DMS53 treated with DMSO at 0.1 percent for 48 hours (cell line): Measurements from ENCODE around the gene MYOF.
"Not testable (repeated sequence)": the region's sequence is repeated elsewhere in the genome, so short reads cannot be mapped to it uniquely, and the experiment has no call there.

Source experiments
- DNase-seq: peaks from one replicate; lab custom pipeline; 2025; ENCODE audit not compliant: unreplicated experiment; lab: John Stamatoyannopoulos, UW

Gene MYOF

DNA sequence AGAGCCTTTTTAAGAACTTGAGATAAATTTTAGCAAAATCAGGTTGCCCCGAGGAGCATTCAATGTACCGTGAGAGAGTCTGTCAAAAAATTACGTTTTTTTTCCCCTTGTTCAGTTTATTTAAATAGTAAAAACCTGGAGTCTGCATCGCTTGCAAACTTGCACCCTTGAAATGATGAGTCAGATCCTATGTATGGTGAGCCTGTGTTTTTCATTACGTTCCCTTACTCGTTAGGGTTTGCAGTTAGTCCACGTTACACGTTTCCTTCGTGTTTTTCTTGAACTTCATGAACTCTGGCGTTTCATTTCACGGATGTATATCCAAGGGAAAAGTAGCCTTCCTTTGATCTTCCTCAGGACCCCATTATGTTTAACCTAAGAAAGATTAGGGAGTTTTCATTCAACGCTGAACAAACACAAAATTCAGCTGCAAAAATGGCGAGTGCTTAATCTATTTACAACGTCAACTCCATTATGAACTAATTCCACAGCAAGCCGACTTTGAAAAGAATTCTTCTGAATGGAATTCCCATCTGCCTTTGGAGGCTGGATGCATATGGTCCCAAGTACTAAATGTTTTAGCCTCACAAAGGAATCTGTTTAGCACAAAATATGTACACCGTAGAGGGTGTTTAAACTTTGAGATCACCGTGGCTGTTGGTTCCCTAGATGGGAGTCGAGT lies 182.4 kb downstream of the MYOF start:
- DNase-seq, result no peak

DNA sequence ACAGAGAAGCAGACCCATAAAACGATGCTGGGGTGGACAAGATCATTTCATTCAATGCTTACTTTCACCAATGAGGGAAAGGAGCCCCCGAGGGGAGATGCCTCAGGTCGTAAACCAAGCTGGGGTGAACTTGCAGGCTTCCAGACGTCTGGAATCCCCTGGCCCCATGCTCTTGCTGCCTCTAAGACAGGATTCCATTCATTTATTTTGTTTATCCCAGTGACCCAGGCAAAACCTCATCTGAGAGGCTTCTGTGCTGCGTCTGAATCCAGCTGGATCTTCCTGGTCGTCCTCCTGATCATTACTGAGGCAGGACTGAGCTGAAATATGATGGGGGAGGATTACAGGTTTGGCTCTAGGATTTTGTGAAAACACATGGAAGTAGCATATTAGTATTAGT lies 182.9 kb downstream of the MYOF start:
- DNase-seq, result no peak

DNA sequence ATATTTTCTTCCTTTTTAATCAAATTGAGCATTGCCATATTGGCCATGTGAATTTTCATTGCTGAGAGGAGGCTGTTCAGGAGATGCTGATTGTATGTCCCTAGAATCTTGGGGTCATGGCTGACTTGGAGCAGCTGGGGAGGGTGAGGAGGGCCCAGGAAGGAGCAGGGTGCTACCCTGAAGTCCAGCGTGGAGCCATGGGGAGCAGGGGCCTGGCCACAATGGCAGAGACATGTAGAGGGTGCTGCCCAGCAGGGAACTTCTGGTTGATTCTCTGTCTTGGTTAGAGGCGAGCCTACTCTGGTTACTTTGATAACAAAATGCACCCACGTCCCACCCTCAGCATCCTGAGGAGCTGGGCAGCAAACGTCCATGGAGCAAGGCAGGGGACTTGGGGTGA lies 186.0 kb downstream of the MYOF start:
- DNase-seq, result no peak

DNA sequence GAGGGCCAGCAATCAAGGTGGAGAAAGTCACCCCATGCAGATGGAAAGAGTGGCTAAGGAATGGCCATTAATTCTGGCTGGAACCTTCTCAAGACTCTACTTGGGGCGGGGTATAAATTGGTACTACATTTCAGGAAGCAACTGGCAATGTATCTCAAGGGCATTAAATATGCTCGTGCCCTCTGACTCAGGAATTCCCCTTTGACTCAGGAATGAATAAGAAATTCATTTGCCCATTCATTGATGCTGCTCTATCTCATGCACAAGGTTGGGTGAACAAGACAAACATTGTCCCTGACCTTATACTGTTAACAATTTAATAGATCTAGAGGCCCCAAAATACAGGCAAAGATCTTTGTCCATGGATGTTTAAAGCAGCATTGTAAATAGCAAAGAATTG lies 188.1 kb downstream of the MYOF start:
- no peak for DNase-seq

DNA sequence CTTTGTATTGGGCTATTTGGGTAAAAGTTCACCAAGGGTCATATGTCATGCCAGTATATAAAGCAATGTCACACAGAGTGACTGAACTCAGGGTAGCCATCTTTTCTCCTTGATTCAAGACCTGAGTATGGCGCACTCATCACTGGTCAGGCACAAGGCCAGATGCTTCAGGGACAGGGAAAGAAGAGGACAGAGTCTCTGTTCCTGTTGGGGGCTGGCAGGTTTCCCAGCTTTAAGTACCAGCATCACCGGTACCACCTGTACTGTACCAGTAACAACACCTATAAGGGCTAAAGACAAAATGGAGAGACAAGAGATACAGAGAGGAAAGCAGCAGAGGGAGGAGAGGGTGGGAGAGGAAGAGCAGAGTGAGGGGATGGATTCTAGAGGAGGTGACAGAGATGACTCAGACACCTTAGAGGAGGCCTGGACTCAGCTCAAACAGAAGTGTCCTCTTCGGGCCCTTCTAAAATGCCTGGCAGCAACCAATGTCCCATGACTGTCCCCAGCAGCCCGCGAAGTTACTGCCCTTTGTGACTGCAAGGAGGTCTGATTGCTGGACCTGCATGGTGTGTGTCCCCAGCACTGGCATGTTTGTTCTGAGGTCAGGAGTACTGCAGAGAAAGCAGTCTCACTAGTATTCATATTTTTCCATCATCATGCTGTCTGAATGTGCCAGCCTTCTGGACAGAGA lies 191.3 kb downstream of the MYOF start:
- DNase-seq, result no peak

DNA sequence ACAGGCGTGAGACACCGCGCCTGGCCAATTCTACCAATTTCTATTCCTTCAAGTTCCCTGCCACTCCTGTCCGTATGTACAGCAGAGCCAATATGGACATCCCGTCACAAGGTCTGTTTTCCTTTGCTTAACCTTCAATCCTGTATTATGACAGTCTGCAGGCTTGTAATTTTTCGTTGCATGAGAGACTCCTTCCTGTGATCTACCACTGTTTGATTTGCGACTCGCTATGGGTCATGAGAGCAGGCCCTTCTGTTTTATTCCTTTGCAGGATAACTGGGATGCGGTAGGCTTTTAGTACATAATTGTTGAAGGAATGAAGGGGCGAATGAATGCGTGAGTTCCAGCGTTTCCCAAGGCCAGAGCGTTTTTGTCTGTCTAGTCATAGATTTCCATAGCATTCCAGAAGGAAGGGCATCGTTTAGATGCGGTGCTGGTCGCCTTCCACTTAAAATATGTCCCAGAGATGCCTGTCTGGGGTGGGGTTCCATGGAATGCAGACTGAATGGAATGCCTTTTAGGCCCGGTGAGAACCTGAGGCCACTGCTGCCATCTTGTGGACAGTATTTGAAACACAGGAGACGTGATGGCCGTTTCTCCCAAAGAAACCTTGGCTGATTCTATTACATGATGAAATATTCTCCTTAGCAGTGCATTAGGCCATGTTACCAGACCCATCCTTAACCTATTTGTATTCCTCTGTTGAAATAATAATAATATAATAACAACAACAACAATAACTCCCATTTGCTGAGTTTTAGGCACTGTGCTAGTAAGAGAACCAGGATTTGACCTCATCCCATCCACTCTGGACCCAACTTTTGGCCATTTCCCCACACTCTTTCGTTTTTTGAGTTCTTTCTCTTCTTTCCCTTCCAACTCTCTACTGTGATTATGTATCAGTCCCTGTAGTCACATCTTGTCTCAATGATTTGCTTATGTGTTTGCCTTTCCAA lies 193.2 kb downstream of the MYOF start:
- DNase-seq, result peak; percentile 38

DNA sequence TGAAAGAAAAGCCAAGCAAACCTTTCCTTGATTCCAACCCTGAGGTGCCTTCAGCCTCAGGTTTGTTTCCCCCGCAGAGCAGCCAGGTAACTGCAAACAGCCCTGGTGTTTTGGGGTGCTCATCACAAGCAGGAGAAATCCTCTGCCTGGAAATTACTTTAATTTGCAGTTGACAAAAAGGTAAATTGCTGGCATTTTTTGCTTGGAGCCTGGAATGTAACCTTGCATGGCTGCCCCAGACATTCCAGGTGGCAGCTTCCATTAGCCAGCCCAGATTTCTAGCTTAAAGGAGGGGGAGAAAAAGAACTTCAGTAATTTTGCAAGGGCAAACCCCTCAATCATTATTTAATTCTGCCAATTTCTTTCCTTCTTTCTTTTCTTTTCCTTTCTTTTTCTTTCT lies 194.4 kb downstream of the MYOF start:
- no peak for DNase-seq

DNA sequence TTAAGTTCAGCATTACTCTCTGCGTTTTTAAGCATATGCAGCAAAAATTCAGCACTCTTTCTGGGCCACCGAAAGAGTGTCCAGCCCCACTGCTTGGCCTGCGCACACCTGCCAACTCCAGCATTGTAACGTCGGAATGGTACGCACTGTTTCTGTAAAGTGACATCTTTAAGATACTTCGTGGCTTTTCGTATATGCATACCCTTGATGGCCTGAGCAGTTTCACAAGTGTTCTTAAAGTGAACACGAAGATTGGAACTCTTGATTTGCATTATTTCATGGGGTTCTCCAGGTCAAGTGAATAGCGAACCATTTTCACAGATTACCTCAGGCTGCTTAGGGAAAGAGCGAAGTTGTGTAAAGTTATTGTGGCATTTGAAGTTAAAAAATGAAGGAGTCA lies 197.9 kb downstream of the MYOF start:
- not testable (repeated sequence) for DNase-seq

DNA sequence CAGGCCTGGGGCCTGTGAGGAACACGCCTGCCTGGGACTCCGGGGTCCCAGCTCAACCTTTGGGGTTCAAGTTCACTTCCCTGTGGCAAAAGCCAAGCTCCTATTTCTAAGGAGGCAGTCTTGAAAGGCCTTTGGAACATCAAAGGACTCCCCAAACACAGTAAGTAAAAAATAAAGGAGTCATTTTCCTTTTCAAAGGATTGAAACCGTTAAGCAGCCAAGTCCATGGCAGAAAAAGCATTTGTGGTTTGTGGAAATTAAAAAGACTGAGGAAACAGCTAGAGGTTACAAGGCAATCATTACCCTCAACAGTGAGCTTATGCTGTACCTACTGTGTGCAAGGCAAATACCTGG lies 200.8 kb downstream of the MYOF start:
- no peak for DNase-seq

DNA sequence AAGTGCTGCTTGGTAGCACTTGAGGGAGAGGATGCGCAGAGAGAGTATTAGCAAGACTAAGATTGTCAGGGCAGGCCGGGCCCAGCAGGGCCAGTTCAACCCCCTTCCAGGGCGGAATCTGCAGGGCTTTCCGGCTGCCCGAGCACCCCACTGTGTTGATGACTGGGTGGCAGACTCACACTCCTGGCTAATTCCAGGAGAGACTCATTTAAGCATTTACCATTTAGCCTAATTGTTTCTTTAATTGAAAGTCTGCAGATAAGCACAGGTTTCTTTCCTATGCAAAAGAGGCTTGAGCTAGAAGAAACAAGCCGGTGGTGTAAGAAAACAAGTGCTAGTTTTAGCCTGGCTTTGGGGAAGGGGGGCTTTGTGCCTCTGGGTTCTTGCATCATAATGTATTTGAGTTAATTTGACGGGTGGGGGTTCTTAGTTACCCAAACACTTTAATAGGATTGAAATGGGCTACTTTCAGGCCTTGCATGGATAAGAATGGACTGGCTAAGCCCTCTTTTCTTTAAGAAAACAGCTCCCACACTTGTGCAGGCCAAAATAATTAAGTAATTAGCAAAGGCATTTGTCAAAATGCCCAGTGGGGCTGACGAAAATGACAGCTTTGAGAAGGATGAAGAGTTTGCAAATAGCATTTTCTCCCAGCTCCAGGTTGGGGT lies 201.3 kb downstream of the MYOF start:
- no peak for DNase-seq

DNA sequence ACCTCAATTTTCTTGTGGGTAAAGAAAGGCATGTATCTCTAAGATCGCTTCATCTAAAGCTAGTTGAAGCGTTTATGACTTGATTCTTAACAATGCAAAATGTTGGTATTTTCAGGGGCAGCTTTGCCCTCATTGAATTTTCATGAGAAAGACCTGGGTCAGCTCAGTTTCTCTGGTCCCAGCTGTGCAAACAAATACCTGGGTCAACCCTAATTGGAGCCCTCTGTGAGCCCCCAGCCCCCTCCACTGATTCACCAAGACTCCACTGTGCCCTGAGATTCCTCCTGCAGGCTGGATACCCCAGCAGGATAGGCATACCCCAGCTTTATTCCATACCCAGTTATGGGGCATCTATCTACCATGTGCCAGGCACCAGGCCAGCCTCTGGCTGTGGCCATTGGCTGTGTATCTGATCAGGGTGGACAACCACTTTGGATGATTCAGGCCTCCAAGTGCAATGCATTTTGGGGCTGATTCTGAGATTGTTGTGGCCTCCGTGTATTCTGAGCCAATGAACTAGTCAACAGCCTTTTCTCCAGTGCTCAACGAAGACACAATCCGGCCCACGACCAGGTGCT lies 201.9 kb downstream of the MYOF start:
- no peak for DNase-seq

DNA sequence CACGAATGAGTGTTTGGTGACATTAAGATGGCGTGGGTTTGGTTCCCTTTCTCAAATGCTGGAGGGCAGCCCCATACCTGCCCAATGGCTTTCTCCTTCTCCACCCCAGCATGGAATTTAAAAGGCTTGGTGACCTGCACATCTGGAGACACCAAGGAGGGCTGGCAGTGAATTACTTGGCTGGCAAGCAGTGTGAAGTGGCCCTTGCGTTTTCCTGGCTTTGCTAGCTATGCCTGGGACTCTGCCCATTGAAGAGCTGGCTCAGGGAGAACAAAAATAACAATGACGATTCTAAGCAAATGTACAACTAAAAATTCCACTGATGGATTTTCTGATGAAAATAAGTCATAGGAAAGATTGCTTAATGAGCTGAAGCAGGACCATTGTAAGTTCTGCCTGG lies 204.8 kb downstream of the MYOF start:
- DNase-seq, result no peak

DNA sequence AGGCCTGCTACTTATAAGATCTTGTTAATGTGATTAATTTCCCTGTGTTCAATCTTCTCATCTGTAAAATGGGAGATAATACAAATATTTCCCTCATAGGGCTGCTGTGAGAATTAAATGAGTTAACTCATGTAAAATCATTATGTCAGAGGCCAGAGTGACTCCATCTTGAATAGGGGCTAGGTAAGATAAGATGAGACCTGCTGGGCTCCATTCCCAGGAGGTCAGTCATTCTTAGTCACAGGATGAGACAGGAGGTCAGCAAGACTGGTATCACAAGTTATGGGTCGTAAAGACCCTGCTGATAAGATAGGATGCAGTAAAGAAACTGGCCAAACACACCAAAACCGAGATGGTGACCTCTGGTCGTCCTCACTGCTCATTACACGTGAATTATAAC lies 207.7 kb downstream of the MYOF start:
- no peak for DNase-seq

DNA sequence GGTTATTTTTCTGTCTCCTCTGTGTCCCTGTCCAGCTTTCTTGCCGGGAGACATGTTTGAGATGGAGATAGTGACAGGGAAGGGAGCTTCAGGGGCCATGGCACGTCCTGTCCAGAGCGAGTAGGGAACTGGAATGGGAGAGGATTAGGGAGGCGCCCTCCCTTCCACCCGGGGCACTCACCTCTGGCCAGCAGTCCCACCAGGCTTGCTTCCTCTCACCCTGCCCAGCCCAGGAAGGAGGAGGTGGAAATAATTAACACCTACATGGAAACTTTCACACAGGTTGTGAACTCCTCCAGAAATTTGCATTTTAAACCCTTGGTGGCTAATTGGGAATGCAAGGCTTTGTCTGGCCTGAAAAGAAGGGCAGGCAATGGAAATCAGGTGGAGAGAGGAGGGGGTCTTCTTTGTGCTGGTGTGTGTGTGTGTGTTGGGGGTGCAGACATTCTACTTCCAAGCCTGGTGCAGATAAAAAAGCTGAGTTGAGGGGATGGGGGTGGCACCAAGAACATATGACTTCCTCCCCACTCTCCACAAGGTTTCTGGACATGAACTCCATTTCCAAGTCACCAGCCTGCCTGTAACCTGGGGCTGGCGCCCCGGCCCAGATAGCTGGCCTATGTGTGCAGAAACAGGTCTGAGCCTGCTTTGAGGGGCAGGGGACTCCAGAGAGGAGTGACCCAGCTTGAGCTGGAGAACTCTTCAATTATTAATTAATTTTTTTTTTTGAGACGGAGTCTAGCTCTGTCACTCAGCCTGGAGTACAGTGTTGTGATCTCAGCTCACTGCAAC lies 209.1 kb downstream of the MYOF start:
- DNase-seq, result no peak

DNA sequence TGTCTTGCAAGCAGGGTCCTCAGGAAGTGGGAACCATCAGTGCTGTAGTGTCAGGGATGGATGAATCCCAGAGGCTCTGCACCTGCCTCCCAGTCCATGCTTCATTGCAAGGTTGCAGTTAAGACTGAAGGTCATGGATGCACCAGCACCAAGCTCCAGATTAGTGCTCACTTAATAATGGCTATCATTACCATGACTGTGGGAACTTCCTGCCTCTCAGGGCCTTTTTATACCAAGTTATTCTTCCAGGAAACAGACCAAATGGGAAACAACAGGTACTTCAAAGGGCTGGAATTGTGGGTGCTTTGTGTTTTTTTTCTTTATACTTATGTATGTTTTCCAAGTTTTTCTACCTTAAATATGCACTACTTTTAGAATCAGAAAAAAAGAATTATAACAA lies 210.8 kb downstream of the MYOF start:
- DNase-seq, result no peak

DNA sequence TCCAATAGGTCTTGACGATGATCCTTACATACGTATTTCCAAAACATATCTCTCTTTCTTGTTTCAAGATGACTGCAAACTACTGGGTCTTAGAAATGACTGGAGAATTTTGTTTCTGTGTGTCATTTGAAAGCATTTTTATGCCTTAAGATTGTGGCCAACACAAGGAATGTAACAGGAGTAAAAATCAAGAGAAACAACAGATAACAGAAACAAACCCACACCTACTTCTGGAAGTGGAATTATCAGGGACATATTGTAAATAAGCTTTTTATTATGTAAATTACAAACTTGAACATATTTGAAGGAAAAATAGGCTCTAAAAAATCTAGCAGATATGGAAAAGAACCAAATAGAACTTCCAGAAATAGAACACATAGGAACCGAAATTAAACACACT lies 212.9 kb downstream of the MYOF start:
- no peak for DNase-seq

DNA sequence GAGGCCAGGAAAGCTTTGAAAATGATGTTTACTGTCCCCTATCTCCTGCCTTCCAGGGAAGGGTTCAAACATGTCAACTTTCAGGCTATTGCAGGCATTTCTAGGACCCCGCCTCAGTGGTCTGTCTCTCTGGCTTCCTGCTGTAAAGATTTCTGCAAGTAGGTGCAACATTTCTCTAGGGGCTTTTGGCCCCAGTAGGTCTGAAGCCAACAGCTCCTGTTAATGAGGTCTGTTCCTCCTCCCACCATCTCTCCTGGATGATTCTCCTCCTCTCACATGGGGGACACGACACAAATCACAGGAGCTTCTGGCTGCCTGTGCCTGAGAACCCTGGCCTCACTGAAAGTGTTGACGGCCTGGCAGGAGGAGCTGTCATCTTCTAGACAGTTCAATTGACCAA lies 214.1 kb downstream of the MYOF start:
- no peak for DNase-seq

DNA sequence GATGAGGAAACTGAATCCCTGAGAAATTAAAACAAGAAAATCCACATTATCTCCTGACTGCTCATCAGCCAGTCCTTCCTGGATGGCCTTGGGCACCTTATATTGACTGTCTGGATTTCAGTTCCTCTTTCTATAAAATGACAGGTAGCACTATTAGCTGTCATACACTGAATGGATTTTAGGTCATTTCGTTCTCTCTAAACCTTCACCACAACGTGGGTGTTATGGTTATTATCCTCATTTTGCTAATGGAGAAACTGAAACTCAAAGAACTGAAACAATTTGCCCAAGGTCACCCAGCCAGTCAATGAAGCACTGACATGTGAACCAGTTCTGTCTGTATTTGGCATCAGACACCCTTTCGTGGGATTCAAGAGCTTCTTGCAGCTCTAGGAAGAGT lies 214.6 kb downstream of the MYOF start:
- no peak for DNase-seq

DNA sequence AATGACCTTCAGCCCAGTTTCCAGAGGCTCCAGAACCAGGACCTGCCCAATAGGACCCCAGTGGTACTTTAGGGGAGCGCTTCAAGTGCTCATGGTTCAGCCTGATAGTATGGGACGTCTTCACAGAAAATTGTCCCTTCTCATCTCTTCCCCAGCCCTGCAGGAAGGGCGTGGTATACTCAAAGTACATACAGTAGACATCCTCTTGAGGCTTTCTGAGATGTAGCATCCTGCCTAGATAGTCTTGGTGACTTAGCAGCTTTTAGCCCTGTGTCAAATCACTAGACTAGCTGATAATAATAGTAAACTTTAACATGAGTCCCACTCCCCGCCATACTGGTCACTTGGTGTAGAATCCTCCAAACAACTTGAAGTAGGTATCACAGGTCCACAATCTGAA lies 215.3 kb downstream of the MYOF start:
- DNase-seq, result no peak

DNA sequence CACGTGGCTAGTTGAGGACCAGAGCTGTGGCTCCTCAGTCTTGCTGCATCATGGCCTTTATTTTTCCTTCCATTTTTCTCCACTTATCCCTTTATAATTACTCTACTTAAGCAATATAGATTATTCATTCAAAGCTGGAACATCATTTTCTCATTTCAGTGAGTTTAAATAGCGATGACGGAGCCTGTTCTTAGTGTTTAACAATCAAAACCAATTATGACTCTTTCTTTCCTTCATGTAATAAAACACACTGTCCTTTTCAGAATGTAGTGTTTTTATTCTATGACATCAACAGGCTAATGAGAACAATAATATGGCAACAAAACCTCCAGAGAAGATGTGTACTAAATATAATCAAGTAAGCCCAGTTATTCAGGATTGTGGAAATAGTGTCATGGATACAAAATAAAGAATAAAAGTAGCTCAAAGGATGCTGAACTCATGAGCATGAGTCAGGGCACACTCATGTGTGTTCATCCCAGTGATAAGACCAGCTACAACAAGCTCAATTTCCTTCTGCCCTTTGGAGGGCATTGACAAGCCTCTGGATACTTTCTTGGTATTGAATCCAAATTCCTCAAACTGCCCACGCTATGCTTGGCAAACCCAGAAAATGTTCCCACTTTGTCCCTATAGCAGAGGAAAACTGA lies 220.0 kb downstream of the MYOF start:
- no peak for DNase-seq
